ENCODE measurements around the gene WDR74.

- TF ChIP-seq EP300 (IDR thresholded peaks at IDR 0.05) (no peak), CTCF (IDR thresholded peaks at IDR 0.05) (no peak), POLR2A (IDR thresholded peaks at IDR 0.05) (no peak), POLR2AphosphoS5 (IDR thresholded peaks at IDR 0.05) (no peak)
Observed at GRCh38 chr11:62851807-62852522, 12.6 kb upstream of the WDR74 start.

Measured in gastroesophageal sphincter (tissue), 3 donors.